Trophoblast cell (in vitro differentiated cells and primary cell): ENCODE data around the gene TFF1.

Experiments used
- DNase-seq, 2 donors: peaks; one replicate each; pipeline ENCODE4 v3.0.0-alpha.2; 2016
- H2AFZ ChIP-seq: 2 replicates; pipeline ENCODE4 v1.6.1; 2013; ENCODE audit warnings: low read length, moderate library complexity, mild to moderate bottlenecking; ENCODE audit not compliant: insufficient read depth, poor library complexity
- H2AK5ac ChIP-seq: 2 replicates; pipeline ENCODE4 v1.6.1; 2013; ENCODE audit warnings: mild to moderate bottlenecking, low read length
- H2BK120ac ChIP-seq: 2 replicates; pipeline ENCODE4 v1.6.1; 2013; ENCODE audit warnings: low read length, mild to moderate bottlenecking, moderate library complexity; ENCODE audit not compliant: insufficient read depth, poor library complexity
- H2BK12ac ChIP-seq: 2 replicates; pipeline ENCODE4 v1.6.1; 2013; ENCODE audit warnings: mild to moderate bottlenecking, low read length, moderate library complexity
- H2BK5ac ChIP-seq: 2 replicates; pipeline ENCODE4 v1.6.1; 2013; ENCODE audit warnings: low read length, low read depth, moderate library complexity, mild to moderate bottlenecking; ENCODE audit not compliant: poor library complexity
- H3K14ac ChIP-seq: 2 replicates; pipeline ENCODE4 v1.6.1; 2013; ENCODE audit warnings: mild to moderate bottlenecking, low read length
- H3K18ac ChIP-seq: 2 replicates; pipeline ENCODE4 v1.6.1; 2013; ENCODE audit warnings: mild to moderate bottlenecking, low read length
- H3K23ac ChIP-seq: 2 replicates; pipeline ENCODE4 v1.6.1; 2013; ENCODE audit warnings: low read length
- H3K27ac ChIP-seq: 2 replicates; pipeline ENCODE4 v1.5.1; 2013; ENCODE audit warnings: low read depth, mild to moderate bottlenecking, inconsistent platforms, low read length, moderate library complexity
- H3K27me3 ChIP-seq: 2 replicates; pipeline ENCODE4 v1.6.1; 2013; ENCODE audit warnings: inconsistent platforms, mild to moderate bottlenecking, low read length, moderate library complexity; ENCODE audit not compliant: insufficient read depth
- H3K36me3 ChIP-seq, 2 experiments: 1 replicate in 1 of 2; 2 replicates in 1 of 2; pipeline ENCODE4 v1.6.1; 2013; ENCODE audit warnings: low read length in 2 of 2, mild to moderate bottlenecking in 2 of 2, moderate library complexity in 1 of 2; ENCODE audit not compliant: insufficient read depth in 2 of 2, control insufficient read depth in 1 of 2
- H3K4ac ChIP-seq: 2 replicates; pipeline ENCODE4 v1.6.1; 2013; ENCODE audit warnings: low read depth, mild to moderate bottlenecking, low read length, moderate library complexity
- H3K4me1 ChIP-seq, 2 experiments: 1 replicate in 1 of 2; 2 replicates in 1 of 2; pipeline ENCODE4 v1.6.1; 2013; ENCODE audit warnings: low read length in 2 of 2, mild to moderate bottlenecking in 2 of 2, moderate library complexity in 1 of 2; ENCODE audit not compliant: insufficient read depth in 2 of 2, control insufficient read depth in 1 of 2
- H3K4me2 ChIP-seq: 2 replicates; pipeline ENCODE4 v1.6.1; 2013; ENCODE audit warnings: inconsistent platforms, mild to moderate bottlenecking, low read length, moderate library complexity
- H3K4me3 ChIP-seq: 2 replicates; pipeline ENCODE4 v1.5.1; 2013; ENCODE audit warnings: mild to moderate bottlenecking, low read depth, low read length, inconsistent platforms
- H3K79me1 ChIP-seq: one replicate; pipeline ENCODE4 v1.6.1; 2013; ENCODE audit warnings: low read length
- H3K79me2 ChIP-seq: 2 replicates; pipeline ENCODE4 v1.6.1; 2013; ENCODE audit warnings: low read length, mild to moderate bottlenecking; ENCODE audit not compliant: control insufficient read depth, insufficient read depth, poor library complexity
- H3K9ac ChIP-seq: 2 replicates; pipeline ENCODE4 v1.6.1; 2013; ENCODE audit warnings: mild to moderate bottlenecking, low read length
- H3K9me3 ChIP-seq: 2 replicates; pipeline ENCODE4 v1.6.1; 2013; ENCODE audit warnings: low read depth, mild to moderate bottlenecking, control low read depth, inconsistent platforms, low read length; ENCODE audit not compliant: insufficient read depth
- H4K12ac ChIP-seq: 2 replicates; pipeline ENCODE4 v1.6.1; 2013; ENCODE audit warnings: low read depth, mild to moderate bottlenecking, low read length, moderate library complexity
- H4K8ac ChIP-seq: 2 replicates; pipeline ENCODE4 v1.6.1; 2013; ENCODE audit warnings: low read depth, mild to moderate bottlenecking, low read length, moderate library complexity
- H4K91ac ChIP-seq: one replicate; pipeline ENCODE4 v1.6.1; 2013; ENCODE audit warnings: low read depth, mild to moderate bottlenecking, low read length, moderate library complexity
- WGBS: extraction: QIAGEN DNeasy Blood & Tissue Kit; methylation state at CpG from one replicate; pipeline ENCODE4 v1.1.7; 2013; ENCODE audit warnings: missing lambda C conversion rate; ENCODE audit not compliant: insufficient read length, insufficient coverage; ENCODE audit errors: extremely low coverage; 5-methylcytosine and 5-hydroxymethylcytosine counted together

TFF1 gene

GRCh38 chr21:42317826-42318746 lies 48.2 kb downstream of the TFF1 start:
- no peaks in the 10 kb centered on the region for H3K79me1 ChIP-seq
- no peak overlapping the region for H3K14ac ChIP-seq
- H2BK120ac ChIP-seq = no peak overlapping the region
- H3K27me3 ChIP-seq = no peaks in the 10 kb centered on the region
- H2BK5ac ChIP-seq = no peak overlapping the region
- no peaks in the 10 kb centered on the region for H3K9me3 ChIP-seq
- no peak overlapping the region for H3K4me2 ChIP-seq
- H3K4ac ChIP-seq = no peak overlapping the region
- no peaks in the 10 kb centered on the region for H3K36me3 ChIP-seq
- no peak overlapping the region for H3K27ac ChIP-seq
- H3K9ac ChIP-seq = no peak overlapping the region
- no peak overlapping the region for H2AFZ ChIP-seq
- no peak overlapping the region for H3K23ac ChIP-seq
- no peak overlapping the region for H2AK5ac ChIP-seq
- H4K91ac ChIP-seq = no peak overlapping the region
- no CpG with 5 or more reads among the region's 20 CpGs for WGBS
- H3K4me3 ChIP-seq = no peak overlapping the region
- no peak for DNase-seq
- H3K18ac ChIP-seq = no peak overlapping the region
- no peaks in the 10 kb centered on the region for H3K79me2 ChIP-seq
- no peak overlapping the region for H4K8ac ChIP-seq
- H4K12ac ChIP-seq = no peak overlapping the region
- H2BK12ac ChIP-seq = no peak overlapping the region
- no peaks in the 10 kb centered on the region for H3K4me1 ChIP-seq

DNA sequence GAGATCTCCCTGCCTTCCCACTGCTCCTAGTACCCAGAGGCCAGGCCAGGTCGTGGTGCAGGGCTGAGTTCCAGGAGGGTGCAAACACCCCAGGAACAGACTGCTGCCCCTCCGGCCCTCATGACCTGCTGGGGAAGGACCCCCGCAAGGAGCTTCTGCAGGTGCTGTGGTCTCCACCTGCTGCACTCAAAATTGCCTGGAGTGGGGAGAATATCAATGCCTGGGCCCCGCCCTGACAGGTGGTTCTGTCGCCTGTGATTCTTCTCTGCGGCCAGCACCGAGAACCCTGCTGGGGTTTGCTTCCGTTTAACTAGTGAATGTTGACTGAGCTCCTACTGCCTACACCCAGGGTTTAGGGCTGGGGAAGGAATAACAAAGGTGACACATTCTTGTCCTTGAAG lies 49.0 kb downstream of the TFF1 start:
- Histone ChIP-seq H3K79me1 (no peaks in the 10 kb centered on the region), H2AK5ac (no peak overlapping the region), H3K4me2 (no peak overlapping the region), H2AFZ (no peak overlapping the region), H3K18ac (no peak overlapping the region), H3K4ac (no peak overlapping the region), H3K4me1 (no peaks in the 10 kb centered on the region), H3K9me3 (no peaks in the 10 kb centered on the region), H4K12ac (no peak overlapping the region), H2BK12ac (no peak overlapping the region), H3K9ac (no peak overlapping the region), H3K4me3 (no peak overlapping the region), H2BK120ac (no peak overlapping the region), H4K8ac (no peak overlapping the region), H3K14ac (no peak overlapping the region), H3K36me3 (no peaks in the 10 kb centered on the region), H3K79me2 (no peaks in the 10 kb centered on the region), H4K91ac (no peak overlapping the region), H3K27ac (no peak overlapping the region), H2BK5ac (no peak overlapping the region), H3K23ac (no peak overlapping the region), H3K27me3 (no peaks in the 10 kb centered on the region)
- no peak for DNase-seq
- WGBS = no CpG with 5 or more reads among the region's 8 CpGs

DNA sequence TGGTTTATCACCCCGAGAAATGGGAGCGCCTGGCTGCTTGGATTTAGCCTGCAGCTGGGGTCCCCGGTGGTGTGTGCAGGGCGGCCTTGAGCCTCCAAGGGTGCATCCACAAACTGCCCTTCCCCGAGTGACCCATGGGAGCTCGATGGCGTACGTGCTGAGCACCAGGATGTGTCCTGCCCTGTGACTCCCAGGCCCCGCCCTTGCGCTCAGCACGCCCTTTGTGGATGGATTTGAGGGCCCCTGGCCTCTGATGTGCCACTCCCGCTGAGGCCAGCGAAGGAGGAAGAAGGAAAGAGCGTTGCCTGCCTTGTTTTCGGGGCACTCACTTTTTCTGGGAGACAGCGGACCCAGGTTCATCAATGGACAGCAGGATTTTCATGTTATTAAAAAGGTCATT lies 49.4 kb downstream of the TFF1 start:
- no peak for DNase-seq
- H2AFZ ChIP-seq = no peak overlapping the region
- H3K23ac ChIP-seq = no peak overlapping the region
- H3K36me3 ChIP-seq = no peaks in the 10 kb centered on the region
- no peak overlapping the region for H4K8ac ChIP-seq
- H3K14ac ChIP-seq = no peak overlapping the region
- no peak overlapping the region for H4K91ac ChIP-seq
- no peak overlapping the region for H3K18ac ChIP-seq
- no peak overlapping the region for H3K4me3 ChIP-seq
- H3K4ac ChIP-seq = no peak overlapping the region
- no peaks in the 10 kb centered on the region for H3K79me2 ChIP-seq
- WGBS = no CpG with 5 or more reads among the region's 16 CpGs
- no peak overlapping the region for H2AK5ac ChIP-seq
- no peak overlapping the region for H3K9ac ChIP-seq
- no peak overlapping the region for H3K27ac ChIP-seq
- H3K4me1 ChIP-seq = no peaks in the 10 kb centered on the region
- H3K79me1 ChIP-seq = no peaks in the 10 kb centered on the region
- no peaks in the 10 kb centered on the region for H3K9me3 ChIP-seq
- no peak overlapping the region for H3K4me2 ChIP-seq
- H2BK5ac ChIP-seq = no peak overlapping the region
- H2BK12ac ChIP-seq = no peak overlapping the region
- no peak overlapping the region for H4K12ac ChIP-seq
- no peaks in the 10 kb centered on the region for H3K27me3 ChIP-seq
- H2BK120ac ChIP-seq = no peak overlapping the region

DNA sequence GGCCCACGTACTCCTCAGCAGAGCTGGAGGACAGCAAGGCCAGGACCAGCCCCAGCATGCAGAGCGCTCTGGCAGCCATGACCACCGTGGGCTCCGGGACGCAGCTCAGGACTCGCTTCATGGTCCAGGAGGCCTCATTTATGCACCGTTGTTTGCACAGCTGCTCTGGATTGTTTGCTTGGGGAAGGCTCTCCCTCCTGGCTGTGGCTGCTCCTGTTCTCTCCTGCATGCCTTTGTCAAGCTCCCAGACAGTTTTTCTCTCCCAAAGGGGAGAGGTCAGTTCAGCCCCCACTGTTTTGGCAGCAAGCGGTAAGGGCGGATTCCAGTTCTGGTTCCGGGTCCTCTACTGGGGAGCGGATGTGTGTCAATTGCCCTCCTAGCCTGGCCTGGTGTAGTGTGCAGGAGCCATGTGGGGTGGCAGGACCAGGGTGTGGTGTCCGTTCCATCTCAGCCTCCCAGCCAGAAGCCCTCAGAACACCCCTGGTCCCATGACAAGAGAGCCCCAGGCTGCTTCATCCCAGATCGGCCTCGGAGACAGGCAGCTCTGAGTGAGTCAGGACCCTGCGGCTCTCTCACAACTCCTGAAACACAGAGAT lies 50.9 kb downstream of the TFF1 start, which contains the start of gene TFF3:
TSS of gene TFF3 (minus strand) at position 114 of the 596 bp plus-strand sequence. CDS start at position 79, 35 bp downstream.
- Histone ChIP-seq H3K79me2 (no peaks in the 10 kb centered on the region), H3K18ac (no peak within 1 kb of the TSS), H2AFZ (no peak within 1 kb of the TSS), H4K12ac (no peak within 1 kb of the TSS), H4K91ac (no peak within 1 kb of the TSS), H3K14ac (no peak within 1 kb of the TSS), H3K79me1 (no peaks in the 10 kb centered on the region), H2BK12ac (no peak within 1 kb of the TSS), H2BK120ac (no peak within 1 kb of the TSS), H3K36me3 (no peaks in the 10 kb centered on the region), H3K27ac (no peak within 1 kb of the TSS), H3K27me3 (no peaks in the 10 kb centered on the region), H3K9me3 (peaks cover 2% of the 10 kb centered on the region), H2AK5ac (no peak within 1 kb of the TSS), H3K9ac (no peak within 1 kb of the TSS), H3K4me2 (no peak within 1 kb of the TSS), H3K4me1 (no peaks in the 10 kb centered on the region), H3K4me3 (no peak within 1 kb of the TSS), H3K23ac (no peak within 1 kb of the TSS), H4K8ac (no peak within 1 kb of the TSS), H3K4ac (no peak within 1 kb of the TSS), H2BK5ac (no peak within 1 kb of the TSS)
- no CpG with 5 or more reads among the region's 15 CpGs for WGBS
- DNase-seq = no peak
